ENCODE results near the gene DOP1A.

DNA sequence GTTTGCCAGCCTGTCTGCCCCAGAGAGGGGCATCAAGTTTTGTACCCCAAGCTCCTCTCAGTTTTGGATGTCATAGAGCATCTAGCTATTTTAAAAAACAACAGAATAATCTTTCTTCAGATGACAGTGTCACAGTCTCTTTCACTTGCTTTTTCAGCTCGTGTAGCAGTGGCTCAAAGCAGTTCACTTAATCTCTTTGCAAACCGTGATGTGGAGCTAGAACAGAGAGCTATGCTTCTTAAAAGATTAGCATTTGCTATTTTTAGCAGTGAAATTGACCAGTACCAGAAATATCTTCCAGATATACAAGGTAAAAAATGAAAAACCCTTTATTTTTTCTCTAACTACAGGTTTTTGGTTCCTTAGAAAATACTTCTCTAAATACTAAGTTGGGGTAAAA lies 88.3 kb downstream of the DOP1A start:
- TF ChIP-seq, protein P1, sequence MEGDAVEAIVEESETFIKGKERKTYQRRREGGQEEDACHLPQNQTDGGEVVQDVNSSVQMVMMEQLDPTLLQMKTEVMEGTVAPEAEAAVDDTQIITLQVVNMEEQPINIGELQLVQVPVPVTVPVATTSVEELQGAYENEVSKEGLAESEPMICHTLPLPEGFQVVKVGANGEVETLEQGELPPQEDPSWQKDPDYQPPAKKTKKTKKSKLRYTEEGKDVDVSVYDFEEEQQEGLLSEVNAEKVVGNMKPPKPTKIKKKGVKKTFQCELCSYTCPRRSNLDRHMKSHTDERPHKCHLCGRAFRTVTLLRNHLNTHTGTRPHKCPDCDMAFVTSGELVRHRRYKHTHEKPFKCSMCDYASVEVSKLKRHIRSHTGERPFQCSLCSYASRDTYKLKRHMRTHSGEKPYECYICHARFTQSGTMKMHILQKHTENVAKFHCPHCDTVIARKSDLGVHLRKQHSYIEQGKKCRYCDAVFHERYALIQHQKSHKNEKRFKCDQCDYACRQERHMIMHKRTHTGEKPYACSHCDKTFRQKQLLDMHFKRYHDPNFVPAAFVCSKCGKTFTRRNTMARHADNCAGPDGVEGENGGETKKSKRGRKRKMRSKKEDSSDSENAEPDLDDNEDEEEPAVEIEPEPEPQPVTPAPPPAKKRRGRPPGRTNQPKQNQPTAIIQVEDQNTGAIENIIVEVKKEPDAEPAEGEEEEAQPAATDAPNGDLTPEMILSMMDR (IDR thresholded peaks at IDR 0.05): no peak
- TF ChIP-seq POLR2AphosphoS5 (IDR thresholded peaks at IDR 0.05): no peak

All from gastroesophageal sphincter (tissue), 3 donors.